GM12872 (cell line): ENCODE measurements around the gene OR10H1.

ENCODE experiments used
- TF ChIP-seq, protein P1 (sequence below): IDR thresholded peaks from 3 replicates; pipeline ENCODE4 v1.5.1; 2011; ENCODE audit warnings: low read depth, mild to moderate bottlenecking, low read length, moderate library complexity; ENCODE audit not compliant: insufficient read depth

The OR10H1 gene

DNA sequence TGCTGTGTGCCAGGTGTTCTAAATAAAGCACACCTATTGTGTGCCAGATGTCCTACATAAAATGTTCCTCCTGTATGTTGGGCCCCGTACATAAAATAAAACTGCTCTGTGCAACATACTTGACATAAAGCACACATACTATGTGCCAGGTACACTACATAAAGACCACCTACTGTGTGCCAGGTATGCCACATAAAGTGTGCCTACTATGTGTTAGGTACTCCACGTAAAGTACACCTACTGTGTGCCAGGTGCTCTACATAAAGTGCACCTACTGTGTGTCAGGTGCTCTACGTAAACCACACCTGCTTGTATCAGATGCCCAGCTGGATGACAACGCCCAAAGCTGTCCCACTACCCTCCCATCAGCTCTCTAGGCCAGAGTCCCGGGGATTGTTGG, 33.8 kb downstream of the OR10H1 start:
- TF ChIP-seq, protein P1, sequence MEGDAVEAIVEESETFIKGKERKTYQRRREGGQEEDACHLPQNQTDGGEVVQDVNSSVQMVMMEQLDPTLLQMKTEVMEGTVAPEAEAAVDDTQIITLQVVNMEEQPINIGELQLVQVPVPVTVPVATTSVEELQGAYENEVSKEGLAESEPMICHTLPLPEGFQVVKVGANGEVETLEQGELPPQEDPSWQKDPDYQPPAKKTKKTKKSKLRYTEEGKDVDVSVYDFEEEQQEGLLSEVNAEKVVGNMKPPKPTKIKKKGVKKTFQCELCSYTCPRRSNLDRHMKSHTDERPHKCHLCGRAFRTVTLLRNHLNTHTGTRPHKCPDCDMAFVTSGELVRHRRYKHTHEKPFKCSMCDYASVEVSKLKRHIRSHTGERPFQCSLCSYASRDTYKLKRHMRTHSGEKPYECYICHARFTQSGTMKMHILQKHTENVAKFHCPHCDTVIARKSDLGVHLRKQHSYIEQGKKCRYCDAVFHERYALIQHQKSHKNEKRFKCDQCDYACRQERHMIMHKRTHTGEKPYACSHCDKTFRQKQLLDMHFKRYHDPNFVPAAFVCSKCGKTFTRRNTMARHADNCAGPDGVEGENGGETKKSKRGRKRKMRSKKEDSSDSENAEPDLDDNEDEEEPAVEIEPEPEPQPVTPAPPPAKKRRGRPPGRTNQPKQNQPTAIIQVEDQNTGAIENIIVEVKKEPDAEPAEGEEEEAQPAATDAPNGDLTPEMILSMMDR = no peak

DNA sequence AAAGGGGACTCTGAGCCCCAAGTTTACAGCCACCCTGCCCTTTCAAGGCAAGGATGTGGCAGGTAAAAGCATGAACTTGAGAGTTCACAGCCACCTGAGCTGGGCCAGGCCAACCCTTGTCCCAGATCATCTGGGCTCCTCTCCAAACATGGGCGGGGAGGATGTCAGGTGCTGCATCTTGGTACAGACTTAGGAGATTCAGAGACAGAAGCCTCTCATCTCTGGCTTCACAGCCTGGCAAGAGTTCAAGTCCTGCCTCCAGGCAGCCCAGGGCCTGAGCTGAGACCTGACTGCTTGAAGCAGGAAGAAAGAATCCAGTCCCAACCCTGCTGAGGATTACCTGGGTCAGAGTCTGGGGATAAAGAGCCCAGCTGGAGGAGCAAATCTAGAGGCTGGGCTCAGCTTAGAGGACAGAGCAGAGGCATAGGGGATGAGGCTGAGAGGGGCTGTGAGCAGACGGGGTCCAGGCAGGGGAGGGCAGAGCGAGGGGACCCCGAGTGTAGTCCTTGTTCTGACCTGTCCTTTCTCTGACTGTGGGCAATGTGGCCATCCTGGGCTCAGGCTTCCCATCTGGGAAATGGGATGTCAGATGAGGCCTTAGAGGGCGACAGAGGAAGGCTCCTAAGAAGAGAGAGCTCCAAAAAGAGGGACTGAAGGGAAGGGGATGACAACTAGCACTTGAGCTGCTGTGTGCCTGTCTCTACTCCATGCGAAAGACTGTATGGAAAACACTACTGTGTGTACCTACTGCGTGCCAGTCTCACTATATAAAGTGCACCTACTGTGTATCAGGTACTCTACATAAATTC, 34.6 kb downstream of the OR10H1 start:
- TF ChIP-seq, protein P1 = no peak

DNA sequence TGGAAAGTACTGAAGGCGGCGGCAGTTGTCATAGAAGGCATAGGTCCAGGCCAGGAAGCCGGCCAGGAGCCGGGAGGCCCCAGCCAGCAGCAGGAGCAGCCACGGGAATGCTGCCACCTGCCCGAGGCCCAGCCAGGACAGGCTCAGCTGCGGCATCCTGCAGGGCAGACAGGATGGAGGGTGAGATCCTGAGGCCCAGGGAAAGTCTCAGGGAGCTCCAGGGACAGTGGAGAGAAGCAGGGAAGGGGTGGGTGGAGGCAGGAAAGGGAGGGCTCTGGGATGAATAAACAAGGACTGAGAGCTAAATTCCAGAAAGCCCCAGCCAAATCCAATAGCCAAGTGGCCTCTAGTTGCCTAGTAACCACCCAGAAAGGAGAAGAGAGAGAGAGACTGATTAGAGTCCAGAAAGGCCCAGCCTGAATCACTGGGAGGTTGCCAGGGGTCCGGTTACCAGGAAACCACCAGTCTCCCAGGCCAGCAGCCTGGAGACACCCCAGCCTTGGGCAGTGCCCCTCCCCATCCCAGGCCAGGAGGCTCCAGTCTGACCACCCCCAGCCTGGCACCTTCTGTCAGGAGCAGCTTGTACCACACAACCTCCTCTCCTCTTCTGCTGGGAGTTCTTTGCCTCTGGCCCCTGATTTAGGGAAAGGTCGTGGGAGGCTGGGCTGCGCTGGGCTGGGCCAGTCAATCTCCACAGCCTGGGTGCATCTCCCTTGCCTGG, 35.5 kb downstream of the OR10H1 start:
- TF ChIP-seq, protein P1 = no peak

DNA sequence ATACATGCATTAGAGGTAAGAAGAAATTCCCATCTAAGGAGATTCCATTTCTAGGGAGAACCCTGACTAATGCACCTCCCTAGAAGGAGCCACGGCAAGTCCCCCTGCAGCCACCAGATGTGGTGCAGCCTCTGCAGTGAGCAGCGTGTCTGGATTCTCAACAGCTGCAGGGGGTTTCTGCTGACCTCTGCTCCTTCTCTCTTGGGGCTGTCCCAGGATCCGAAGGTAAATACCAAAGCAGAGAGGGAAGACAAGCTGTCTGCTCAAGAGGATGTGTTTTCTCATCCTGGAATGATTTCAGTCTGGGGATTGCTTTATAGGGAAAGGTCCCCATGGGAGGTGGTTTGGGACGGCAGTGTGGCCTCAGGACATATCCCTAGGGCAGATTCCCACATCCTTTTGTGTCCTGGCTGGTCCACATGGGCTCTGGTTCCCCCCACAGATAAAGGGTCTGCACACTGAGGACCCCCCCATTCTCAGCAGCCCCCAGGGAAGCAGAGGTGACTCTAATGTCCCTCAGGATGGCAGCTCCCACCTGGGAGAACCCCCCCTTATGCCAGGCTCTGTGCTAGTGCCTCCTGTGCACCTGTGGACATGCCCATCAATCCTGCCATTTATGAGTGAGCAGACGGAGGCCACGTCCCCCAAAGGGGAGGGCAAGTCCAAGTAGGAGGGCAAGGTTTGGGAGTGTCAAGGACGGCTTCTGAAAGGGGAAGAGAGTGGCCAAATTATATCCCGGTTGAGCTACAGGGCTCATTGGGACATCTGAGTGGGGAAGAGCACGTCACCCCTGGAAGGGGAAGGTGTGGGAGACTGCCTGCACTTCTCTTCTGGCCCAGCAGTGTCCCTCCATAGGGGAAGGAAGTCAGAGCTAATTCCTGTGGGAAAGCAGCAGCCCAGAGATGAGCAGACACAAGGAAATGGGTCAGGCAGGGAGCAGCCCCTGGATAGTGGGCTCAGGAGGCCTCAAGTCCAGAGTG, 38.2 kb downstream of the OR10H1 start:
- TF ChIP-seq, protein P1 = no peak

DNA sequence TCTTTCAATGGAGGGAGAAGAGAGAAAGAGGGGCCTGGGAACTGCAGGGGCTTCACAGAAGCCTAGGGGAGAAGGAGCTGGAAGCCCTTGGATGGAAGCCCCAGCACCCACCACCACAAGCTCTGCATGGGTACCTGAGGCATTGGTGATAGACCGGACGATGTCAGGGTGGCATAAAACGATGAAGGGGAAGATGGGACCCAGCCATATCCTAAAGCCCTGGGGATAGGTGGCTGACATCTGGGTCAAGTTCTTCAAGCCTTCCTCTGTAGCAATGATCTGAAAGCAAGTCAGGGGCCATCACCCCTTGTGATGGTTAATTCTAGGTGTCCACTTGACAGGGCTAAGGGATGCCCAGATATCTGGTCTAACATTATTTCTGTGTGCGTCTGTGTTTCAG, 39.2 kb downstream of the OR10H1 start:
- TF ChIP-seq, protein P1 = no peak

DNA sequence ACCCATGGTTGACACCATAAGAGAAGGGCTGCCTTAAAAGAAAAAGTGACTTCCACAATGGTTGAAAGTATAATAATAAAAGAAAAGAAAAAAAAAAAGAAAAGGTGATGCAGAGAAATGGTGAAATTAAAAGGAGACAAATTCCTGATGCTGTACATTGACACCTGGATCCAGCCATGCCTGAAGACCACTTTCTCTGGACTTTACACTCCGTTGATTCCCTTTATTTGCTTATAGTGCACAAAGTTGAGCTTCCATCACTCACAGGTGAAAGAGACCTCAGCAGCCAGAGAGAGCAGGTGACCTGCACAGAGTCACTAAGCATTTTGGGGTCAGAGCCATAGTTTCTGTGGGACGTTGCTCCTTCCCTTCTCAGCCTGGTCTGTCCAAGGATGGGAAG, 40.2 kb downstream of the OR10H1 start:
- TF ChIP-seq, protein P1 = no peak

DNA sequence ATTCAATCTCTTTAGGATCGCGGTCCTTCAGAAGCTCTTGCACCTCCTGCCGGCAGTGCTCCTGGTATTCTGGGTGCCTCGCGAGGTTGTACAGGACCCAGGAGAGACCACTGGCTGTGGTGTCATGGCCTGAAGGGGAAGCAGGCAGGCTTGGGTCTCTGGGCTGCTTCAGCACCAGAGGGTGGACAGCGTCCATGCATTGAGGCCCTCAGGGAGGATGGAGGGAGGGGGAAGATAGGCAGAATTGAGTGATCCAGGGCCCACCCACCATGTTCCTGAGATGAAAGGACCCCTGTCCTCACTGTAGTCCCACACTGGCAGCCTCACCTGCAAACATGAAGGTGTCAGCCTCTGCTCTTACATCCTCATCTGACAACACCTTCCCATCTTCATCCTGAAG, 45.9 kb downstream of the OR10H1 start:
- TF ChIP-seq, protein P1 = no peak
